Loucy (cell line): Measurements from ENCODE around the gene SERPING1.

Experiments used
- H2AFZ ChIP-seq: fragments of 200-600 bp; sonication (generic); 2 replicates; pipeline ENCODE4 v1.6.0; 2016; ENCODE audit warnings: antibody characterized with exemption, mild to moderate bottlenecking, low read length, moderate library complexity
- H3F3A ChIP-seq: fragments of 200-600 bp; 2 replicates; pipeline ENCODE4 v1.6.0; 2016; ENCODE audit warnings: antibody characterized with exemption, low read depth, mild to moderate bottlenecking
- H3K27me3 ChIP-seq: fragments of 200-600 bp; sonication (generic); 2 replicates; pipeline ENCODE4 v1.6.1; 2014; ENCODE audit warnings: low read length, mild to moderate bottlenecking; ENCODE audit not compliant: insufficient read depth, poor library complexity, severe bottlenecking
- H3K36me3 ChIP-seq: fragments of 200-600 bp; sonication (generic); 2 replicates; pipeline ENCODE4 v1.6.1; 2016; ENCODE audit warnings: low read length; ENCODE audit not compliant: insufficient read depth
- H3K4me1 ChIP-seq: fragments of 200-600 bp; sonication (generic); 2 replicates; pipeline ENCODE4 v1.5.1; 2014; ENCODE audit warnings: low read length, mild to moderate bottlenecking; ENCODE audit not compliant: insufficient read depth, poor library complexity, severe bottlenecking
- H3K4me2 ChIP-seq: fragments of 200-600 bp; sonication (generic); 2 replicates; pipeline ENCODE4 v1.6.0; 2014; ENCODE audit warnings: antibody characterized with exemption, low read length, low read depth, mild to moderate bottlenecking; ENCODE audit not compliant: poor library complexity, severe bottlenecking
- H3K4me3 ChIP-seq: fragments of 200-600 bp; sonication (generic); 2 replicates; pipeline ENCODE4 v1.5.1; 2014; ENCODE audit warnings: low read length, mild to moderate bottlenecking, mixed read lengths; ENCODE audit not compliant: poor library complexity, severe bottlenecking
- H3K79me2 ChIP-seq: fragments of 200-600 bp; sonication (generic); 2 replicates; pipeline ENCODE4 v1.6.1; 2014; ENCODE audit warnings: low read length; ENCODE audit not compliant: insufficient read depth
- H3K9ac ChIP-seq: fragments of 200-600 bp; sonication (generic); 2 replicates; pipeline ENCODE4 v1.6.0; 2014; ENCODE audit warnings: mild to moderate bottlenecking, low read depth, low read length, moderate library complexity; ENCODE audit not compliant: poor library complexity, severe bottlenecking
- H3K9me2 ChIP-seq: fragments of 200-600 bp; sonication (generic); replicated peaks from 2 replicates; pipeline ENCODE4 v1.6.1; 2016; ENCODE audit warnings: low read depth, low read length, mixed read lengths
- H3K9me3 ChIP-seq: fragments of 200-600 bp; sonication (generic); 2 replicates; pipeline ENCODE4 v1.6.1; 2014; ENCODE audit warnings: mild to moderate bottlenecking, antibody characterized with exemption, low read length, low read depth; ENCODE audit not compliant: insufficient read depth
- H4K20me1 ChIP-seq: fragments of 200-600 bp; sonication (generic); 2 replicates; pipeline ENCODE4 v1.6.0; 2014; ENCODE audit warnings: antibody characterized with exemption, low read length, mild to moderate bottlenecking; ENCODE audit not compliant: insufficient read depth, poor library complexity, severe bottlenecking
- CTCF ChIP-seq: fragments of 200-600 bp; sonication (generic); conservative IDR thresholded peaks from 2 replicates; pipeline ENCODE4 v1.5.1; 2014; ENCODE audit warnings: mild to moderate bottlenecking, antibody characterized with exemption, low read length
- EZH2phosphoT487 ChIP-seq: fragments of 200-600 bp; IDR thresholded peaks from 2 replicates; pipeline ENCODE4 v1.6.1; 2018; ENCODE audit warnings: antibody characterized with exemption, mild to moderate bottlenecking, moderate library complexity, borderline replicate concordance

The SERPING1 gene

GRCh38 chr11:57614234-57614772, 16.8 kb downstream of the SERPING1 start:
- Histone ChIP-seq H3K9ac (no peak overlapping the region), H3K9me2 (no peaks in the 10 kb centered on the region), H3K27me3 (no peaks in the 10 kb centered on the region), H3K4me2 (no peak overlapping the region), H3K9me3 (no peaks in the 10 kb centered on the region), H2AFZ (no peak overlapping the region), H3K36me3 (no peaks in the 10 kb centered on the region), H3K79me2 (no peaks in the 10 kb centered on the region), H3F3A (no peaks in the 10 kb centered on the region), H4K20me1 (no peaks in the 10 kb centered on the region), H3K4me1 (no peaks in the 10 kb centered on the region), H3K4me3 (no peak overlapping the region)
- no peak for TF ChIP-seq EZH2phosphoT487
- no peak for TF ChIP-seq CTCF

DNA sequence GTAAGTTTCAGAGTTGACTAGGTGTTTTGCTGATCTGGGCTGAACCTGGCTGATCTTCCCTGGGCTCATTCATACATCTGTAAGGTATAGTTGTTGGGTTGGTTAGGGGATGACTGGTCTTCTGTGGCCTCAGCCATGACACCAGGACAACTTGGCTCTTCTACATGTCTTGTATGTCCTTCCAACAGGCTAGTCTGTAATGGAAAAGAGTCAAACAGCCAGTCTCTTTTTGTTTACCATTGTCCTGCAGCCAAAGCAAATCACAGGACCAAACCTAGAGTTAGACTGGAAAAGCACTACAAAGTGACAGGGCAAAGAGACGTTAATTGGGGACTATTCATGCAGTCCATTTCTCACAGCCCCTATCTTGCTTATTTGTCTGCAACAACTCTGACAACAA, 17.8 kb downstream of the SERPING1 start:
- H2AFZ ChIP-seq, result no peak overlapping the region
- no peak overlapping the region for H3K4me3 ChIP-seq
- no peaks in the 10 kb centered on the region for H3K36me3 ChIP-seq
- H3K9me3 ChIP-seq, result peaks cover 9% of the 10 kb centered on the region; the same call in 1 of the 2 replicates
- H3K9ac ChIP-seq, result no peak overlapping the region
- H3K4me2 ChIP-seq, result no peak overlapping the region
- TF ChIP-seq EZH2phosphoT487 (no peak), CTCF (no peak)
- H3K79me2 ChIP-seq, result no peaks in the 10 kb centered on the region
- H3K9me2 ChIP-seq, result no peaks in the 10 kb centered on the region
- no peaks in the 10 kb centered on the region for H3K4me1 ChIP-seq
- no peaks in the 10 kb centered on the region for H3K27me3 ChIP-seq
- no peaks in the 10 kb centered on the region for H3F3A ChIP-seq
- H4K20me1 ChIP-seq, result no peaks in the 10 kb centered on the region

GRCh38 chr11:57616595-57616994, 19.1 kb downstream of the SERPING1 start:
- H3K4me1 ChIP-seq, result no peaks in the 10 kb centered on the region
- no peak overlapping the region for H3K4me2 ChIP-seq
- H3K9me3 ChIP-seq, result peaks cover 18% of the 10 kb centered on the region; the same call in 1 of the 2 replicates
- no peaks in the 10 kb centered on the region for H3K36me3 ChIP-seq
- H4K20me1 ChIP-seq, result no peaks in the 10 kb centered on the region
- H3K27me3 ChIP-seq, result no peaks in the 10 kb centered on the region
- TF ChIP-seq EZH2phosphoT487 (no peak), CTCF (no peak)
- no peak overlapping the region for H3K4me3 ChIP-seq
- no peaks in the 10 kb centered on the region for H3K79me2 ChIP-seq
- no peaks in the 10 kb centered on the region for H3K9me2 ChIP-seq
- H2AFZ ChIP-seq, result no peak overlapping the region
- H3F3A ChIP-seq, result no peaks in the 10 kb centered on the region
- H3K9ac ChIP-seq, result no peak overlapping the region
